ENCODE measurements around the gene DCUN1D2. TPM values are rescaled to one million over a fixed set of nuclear protein-coding genes. Genes with fewer than 3 reads are reported as not detected.
"Not testable (repeated sequence)": the region's sequence is repeated elsewhere in the genome, so short reads cannot be mapped to it uniquely, and the experiment has no call there.

Gene DCUN1D2
- polyA plus RNA-seq (ENCODE audit: insufficient read length): 38.3 TPM
- long read RNA-seq, donor 1, partial matches to known transcripts: 32 of 35 reads
- long read RNA-seq, donor 1, other reads (novel, unspliced or antisense): 0 of 35 reads
- long read RNA-seq, donor 2, partial matches to known transcripts: 0 of 2 reads
- long read RNA-seq, donor 2, other reads (novel, unspliced or antisense): 0 of 2 reads
- long read RNA-seq, donor 3, partial matches to known transcripts: 0 of 8 reads
- long read RNA-seq, donor 3, other reads (novel, unspliced or antisense): 0 of 8 reads
- long read RNA-seq, donor 4: 0 reads
- long read RNA-seq, donor 5, partial matches to known transcripts: 173 of 204 reads
- long read RNA-seq, donor 5, other reads (novel, unspliced or antisense): 30 of 204 reads
- long read RNA-seq, donor 6, partial matches to known transcripts: 0 of 1 reads
- long read RNA-seq, donor 6, other reads (novel, unspliced or antisense): 0 of 1 reads
- long read RNA-seq, donor 7, partial matches to known transcripts: 169 of 210 reads
- long read RNA-seq, donor 7, other reads (novel, unspliced or antisense): 35 of 210 reads
- long read RNA-seq, donor 8: 0 reads

- peak; percentile 89 for DNase-seq
Measured at GRCh38 chr13:113490496-113491417, at the start of gene DCUN1D2. Gene DCUN1D2, minus strand, starts transcription at chr13:113490711. Its CDS starts 42 bp downstream, at chr13:113490669.

- DNase-seq: no peak
Measured at GRCh38 chr13:113539822-113540221, 49.3 kb upstream of the DCUN1D2 start.

DNA sequence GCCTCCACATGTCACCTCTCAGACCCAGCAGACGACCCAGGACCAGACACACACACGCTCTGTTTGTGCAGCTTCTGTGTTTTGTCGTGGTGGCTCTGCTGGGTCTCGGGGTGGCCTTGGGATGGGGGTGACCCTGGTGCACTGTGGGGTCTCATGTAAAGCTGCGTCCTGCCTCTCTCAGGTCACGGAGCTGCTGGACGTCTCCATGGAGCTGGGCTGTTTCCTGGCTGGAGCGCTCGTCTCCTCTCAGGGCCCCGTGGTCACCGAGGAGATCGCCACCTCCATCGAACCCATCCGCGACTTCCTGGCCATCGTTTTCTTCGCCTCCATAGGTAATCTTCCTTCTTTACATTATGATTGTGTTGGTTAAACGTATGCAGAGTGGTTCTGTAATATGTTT is 48.7 kb upstream of the DCUN1D2 start:
- no peak for DNase-seq

GRCh38 chr13:113538689-113539058 is 48.2 kb upstream of the DCUN1D2 start:
- DNase-seq: no peak

GRCh38 chr13:113537909-113538688 is 47.6 kb upstream of the DCUN1D2 start:
- DNase-seq: no peak

DNA sequence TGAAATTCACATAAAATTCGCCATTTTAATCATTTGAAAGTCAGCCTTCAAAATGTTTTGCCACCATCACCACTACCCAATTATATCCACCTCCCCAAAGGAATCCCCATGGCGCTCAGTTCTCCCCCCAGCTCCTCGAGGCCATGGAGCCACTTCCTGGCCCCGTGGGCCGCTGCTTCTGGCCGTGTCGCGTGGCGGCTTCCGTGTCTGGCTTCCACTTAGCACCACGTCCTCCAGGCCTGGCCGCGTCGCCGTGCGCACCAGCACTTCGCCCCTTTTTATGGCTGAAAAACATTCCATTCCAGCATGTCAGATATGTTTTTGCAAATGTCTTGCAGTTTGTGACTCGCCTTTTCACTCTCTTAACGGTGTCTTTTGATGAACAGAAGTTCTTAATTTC is 46.7 kb upstream of the DCUN1D2 start:
- no peak for DNase-seq

DNA sequence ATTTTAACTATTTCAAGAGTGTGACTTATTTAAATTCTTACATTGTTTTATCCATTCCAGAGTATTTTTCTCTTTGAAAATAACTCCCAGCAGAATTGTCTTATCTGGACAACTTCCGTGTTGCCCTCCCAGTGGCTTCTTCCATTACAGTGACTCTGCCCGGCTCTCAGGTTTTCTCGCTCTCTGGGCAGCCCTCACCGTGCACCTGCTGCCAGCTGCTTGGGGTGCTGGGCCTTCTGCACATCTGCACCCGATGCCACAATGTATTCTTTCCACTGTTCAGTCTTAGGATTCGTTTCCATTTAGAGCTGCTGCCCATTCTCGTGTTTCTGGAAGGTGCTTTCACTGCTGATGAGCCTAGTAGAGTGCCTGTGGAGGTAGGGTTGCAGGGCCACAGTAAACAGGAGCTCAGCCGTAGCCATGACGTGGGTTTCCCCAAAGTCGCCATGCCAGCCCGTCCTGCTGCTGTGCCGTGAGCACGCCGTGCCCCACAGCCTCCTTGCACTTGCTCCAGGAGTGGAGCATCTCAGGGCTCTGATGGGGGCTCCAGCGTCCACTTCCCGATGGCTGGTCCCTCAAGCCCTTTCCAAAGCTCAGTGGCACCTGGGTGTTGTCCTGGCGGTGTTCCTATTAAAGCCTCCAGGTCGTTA is 46.1 kb upstream of the DCUN1D2 start:
- no peak for DNase-seq

DNA sequence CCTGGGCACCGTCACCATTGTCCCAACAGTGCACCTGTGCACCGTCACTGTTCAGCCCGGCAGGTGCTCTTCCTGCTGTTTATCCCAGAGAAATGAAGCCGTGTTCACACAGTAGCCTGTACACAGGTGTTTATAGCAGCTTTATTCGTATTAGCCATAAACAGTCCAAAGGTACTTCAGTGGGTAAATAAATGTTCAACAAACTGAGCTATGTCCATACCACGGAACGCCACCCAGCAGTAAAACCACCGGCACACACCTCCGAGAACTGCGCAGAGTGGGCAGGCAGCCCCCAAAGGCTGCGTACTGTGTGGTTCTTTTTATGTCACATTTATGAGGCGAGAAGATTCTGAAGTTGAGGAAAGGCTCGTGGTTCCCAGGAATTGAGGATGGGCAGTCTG is 44.9 kb upstream of the DCUN1D2 start:
- no peak for DNase-seq

DNA sequence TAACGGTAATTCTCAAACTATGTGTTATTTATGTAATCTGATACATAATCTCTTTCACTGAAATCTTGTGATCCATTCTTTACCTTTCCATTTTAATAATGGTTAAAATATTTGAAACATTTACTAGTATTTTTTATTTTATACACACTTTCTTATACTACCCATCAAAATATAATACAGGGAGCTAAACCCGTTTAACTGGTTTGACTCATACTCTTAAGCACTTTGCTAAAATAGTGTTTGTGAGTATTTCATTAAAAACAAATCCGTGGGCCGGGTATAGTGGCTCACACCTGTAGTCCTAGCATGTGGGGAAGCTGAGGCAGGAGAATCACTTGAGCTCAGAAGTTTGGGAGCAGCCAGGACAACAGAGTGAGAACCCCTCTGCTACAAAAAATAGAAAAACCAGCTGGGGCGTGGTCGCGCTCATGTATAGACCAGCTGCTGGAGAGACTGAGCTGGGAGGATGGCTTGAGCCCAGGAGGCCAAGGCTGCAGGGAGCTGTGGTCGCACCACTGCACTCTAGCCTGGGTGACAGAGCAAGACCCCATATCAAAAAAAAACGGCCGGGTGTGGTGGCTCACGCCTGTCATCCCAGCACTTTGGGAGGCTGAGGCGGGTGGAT is 43.8 kb upstream of the DCUN1D2 start:
- no peak for DNase-seq

DNA sequence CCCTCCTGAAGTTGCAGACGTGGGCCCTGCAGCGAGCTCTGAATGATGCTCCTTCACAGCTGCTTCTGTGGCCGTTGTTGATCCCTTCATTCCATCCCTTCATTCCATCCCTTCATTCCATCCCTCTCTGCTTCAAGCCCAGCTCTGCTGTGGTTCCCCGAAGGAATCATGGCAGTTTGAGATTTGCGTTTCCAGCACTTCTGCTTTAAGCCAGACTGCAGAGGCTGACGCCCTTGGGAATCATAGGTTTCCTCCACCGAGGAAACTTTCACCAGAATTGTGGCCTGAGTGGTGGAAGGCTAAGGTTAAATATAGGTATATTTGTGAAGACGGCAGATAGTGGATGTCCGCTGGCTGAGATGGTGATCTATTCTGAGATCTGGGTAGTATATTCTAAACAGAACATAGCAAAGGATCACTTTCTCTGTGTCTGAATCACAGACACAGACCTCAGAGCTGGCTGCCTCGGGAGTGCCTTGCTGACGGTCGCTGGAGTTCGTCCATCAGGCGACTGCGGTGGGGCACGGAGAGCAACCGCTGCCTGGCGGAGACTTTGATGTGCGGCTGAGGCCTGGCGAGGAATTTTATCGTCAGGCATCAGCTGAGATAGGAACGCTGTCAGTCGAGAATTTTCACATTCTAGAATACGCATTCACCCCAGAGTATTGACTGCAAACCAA is 42.8 kb upstream of the DCUN1D2 start:
- DNase-seq: no peak

GRCh38 chr13:113532156-113532806 is 41.8 kb upstream of the DCUN1D2 start:
- no peak for DNase-seq

GRCh38 chr13:113531041-113531873 is 40.7 kb upstream of the DCUN1D2 start:
- no peak for DNase-seq

DNA sequence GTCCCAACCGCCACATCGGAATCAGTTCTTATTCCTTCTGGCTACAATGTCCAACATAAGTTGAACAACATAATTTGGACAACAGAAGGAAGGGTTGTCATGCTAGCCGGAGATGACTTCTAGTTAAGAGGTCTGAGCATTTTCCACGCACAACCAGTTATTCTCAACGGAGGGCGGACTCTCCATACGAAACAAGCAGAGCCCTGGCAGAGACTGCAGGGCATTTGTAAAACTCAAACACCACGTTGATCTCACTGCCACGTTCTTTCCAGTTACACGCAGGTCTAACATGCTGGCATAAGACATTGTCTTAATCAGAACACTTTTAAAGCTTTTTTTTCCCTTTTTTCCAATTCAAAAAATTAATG is 38.3 kb upstream of the DCUN1D2 start:
- DNase-seq: no peak

DNA sequence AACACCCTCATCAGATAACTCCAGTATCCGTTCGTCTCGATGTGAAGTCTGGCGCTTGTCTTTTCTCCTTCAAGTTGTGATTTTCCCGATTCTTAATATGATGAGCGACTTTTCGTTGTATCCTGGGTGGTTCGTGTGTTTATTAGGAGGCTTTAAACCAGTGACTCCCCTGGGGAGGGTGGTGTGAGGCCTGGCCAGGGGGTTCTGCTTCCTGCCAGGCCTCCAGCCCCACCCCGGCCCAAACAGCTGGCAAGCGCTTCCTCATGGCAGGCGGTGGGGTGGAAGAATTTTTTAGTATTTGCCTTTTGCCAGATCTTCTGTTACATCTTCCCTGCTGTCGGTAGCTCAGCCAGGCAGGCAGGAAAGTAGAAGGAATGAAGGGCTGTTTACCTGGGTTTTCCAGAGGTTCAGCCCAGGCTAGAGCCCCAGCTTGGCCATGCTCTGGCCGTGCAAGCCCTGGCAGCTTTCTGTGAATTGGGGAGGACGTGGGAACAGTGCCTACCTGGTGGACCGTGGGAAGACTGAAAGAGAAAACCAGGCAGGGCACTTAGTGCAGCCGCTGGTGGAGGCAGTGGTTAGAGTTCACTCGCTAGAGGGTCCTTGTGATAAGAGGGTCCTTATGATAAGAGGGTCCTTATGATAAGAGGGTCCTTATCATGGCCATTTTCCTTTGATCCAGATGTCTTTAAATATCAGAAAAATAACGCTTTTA is 37.7 kb upstream of the DCUN1D2 start:
- no peak for DNase-seq

DNA sequence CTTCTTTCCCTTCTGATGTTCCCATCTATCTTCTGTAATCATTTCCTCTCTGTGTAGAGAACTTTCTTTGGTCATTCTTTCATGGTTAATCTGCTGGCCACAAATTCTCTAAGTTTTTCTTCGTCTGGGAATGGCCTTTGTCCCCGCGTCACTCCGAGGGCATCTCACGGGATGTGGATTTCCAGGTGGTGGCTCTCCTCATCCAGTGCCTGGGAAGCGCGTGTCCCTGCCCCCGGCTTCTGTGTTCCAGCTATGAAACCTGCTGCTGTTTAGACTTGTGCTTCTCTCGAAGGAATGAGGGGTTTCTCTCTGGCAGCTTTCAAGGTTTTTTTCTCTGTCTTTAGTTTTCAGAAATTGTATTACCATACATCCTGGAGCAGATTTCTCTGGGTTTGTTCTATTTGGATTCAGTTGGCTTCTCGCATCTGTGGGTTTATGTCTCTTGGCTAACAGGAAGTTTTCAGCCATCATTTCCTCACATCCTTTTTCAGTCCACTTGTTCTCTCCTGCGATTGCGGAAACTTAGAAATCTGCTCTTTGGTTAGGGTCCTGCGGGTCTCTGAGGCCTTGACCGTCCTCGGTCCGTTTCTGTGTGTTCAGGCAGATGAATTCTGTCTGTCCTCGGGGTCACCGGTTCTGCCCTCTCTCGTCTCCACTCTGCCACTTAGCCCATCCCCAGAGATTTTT is 36.9 kb upstream of the DCUN1D2 start:
- no peak for DNase-seq

DNA sequence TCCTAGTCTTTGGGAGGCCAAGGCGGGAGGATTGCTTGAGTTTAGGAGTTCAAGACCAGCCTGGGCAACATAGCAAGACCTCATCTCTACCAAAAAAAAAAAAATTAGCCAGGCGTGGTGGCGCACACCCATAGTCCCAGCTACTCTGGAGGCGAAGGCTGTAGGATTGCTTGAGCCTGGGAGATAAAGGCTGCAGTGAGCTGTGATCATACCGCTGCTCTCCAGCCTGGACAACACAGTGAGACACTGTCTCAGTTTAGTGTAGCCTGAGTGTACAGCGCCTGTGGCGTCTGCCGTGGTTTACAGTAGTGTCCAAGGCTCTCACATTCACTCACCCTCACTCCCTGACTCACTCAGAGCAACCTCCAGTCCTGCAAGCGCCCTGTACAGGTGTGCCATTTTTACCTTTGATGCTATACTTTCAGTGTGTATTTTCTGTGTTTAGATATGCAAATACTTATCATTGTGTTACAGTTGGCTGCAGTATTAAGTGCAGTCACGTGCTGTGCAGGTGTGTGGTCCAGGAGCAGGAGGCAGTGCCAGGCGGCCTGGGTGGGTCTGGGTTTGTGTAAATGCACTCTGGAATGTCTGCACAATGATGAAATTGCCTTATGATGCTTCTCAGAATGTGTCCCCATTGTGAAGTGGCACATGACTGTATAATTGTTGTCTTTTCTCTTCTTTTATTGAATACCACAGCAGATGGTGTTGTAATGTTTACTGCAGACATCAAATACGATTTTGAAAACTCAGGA is 36.1 kb upstream of the DCUN1D2 start:
- DNase-seq: no peak

DNA sequence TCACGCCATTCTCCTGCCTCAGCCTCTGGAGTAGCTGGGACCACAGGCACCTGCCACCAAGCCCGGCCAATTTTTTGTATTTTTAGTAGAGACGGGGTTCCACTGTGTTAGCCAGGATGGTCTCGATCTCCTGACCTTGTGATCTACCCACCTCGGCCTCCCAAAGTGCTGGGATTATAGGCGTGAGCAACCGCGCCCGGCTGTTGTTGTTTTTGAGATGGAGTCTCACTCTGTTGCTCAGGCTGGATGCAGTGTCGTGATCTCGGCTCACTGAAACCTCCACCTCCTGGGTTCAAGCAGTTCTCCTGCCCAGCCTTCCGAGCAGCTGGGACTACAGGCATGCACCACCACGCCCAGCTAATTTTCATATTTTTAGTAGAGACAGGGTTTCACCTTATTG is 31.9 kb upstream of the DCUN1D2 start:
- DNase-seq: not testable (repeated sequence)

Data from left kidney (tissue), 8 donors.